ENCODE measurements around the gene TEKT3. TPM values are rescaled to one million over a fixed set of nuclear protein-coding genes. Genes with fewer than 3 reads are reported as not detected.

The TEKT3 gene
- total and polyA plus RNA-seq, 2 donors (not counting 3 experiments of a cell fraction or from before 2014, with no cell fraction given) = 0.28 TPM; not detected in 1

- no peaks in the 10 kb centered on the region for H4K20me1 ChIP-seq (replicated peaks; ENCODE audit: control insufficient read depth, extremely low read depth, insufficient read depth, low read length)
- DNase-seq (ENCODE audit: low read depth, low spot score) (no peak), FAIRE-seq (no peak)
- dilution Hi-C loops (cut with MboI; ENCODE audit: extremely low pct_ligation_motif_present, low sequenced_read_pairs) (no loop called here), intact Hi-C loops (cut with micrococcal nuclease) (no loop called here)
- CTCF ChIA-PET = interaction anchor here (1.4 kb wide), 1 partner anchor 12 kb away, joined by 3 read pairs; no protein-coding TSS in a partner anchor
- H3K4me2 ChIP-seq (ENCODE audit: insufficient read depth, low read length) = no peak overlapping the region
- no peaks in the 10 kb centered on the region for H3K9me1 ChIP-seq (replicated peaks; ENCODE audit: control insufficient read depth, extremely low read depth, insufficient read depth, low read length)
- POLR2A ChIA-PET = no interaction called here
- no peak overlapping the region for H2AFZ ChIP-seq (ENCODE audit: low read depth, low read length)
- H3K4me3 ChIP-seq (replicated peaks in 1 of 3; ENCODE audit: insufficient read depth in 1 of 3, low read depth in 1 of 3, low read length in 3 of 3) = no peak overlapping the region
- H3K9me3 ChIP-seq (replicated peaks; ENCODE audit: control insufficient read depth, insufficient read depth, low read length) = no peaks in the 10 kb centered on the region
- no TSS peak for BruUV-seq (replicated peaks)
- H3K36me3 ChIP-seq (ENCODE audit: control insufficient read depth in 2 of 2, extremely low read depth in 1 of 2, insufficient read depth in 2 of 2, low read length in 2 of 2) = no peaks in the 10 kb centered on the region
- H3K27me3 ChIP-seq (ENCODE audit: control insufficient read depth in 2 of 2, insufficient read depth in 2 of 2, low read length in 2 of 2) = peaks cover 3 to 6% of the 10 kb centered on the region in 2 experiments
- TF ChIP-seq MYC (IDR thresholded peaks at IDR 0.05; ENCODE audit: low read depth, low read length) = no peak
- no peak for TF ChIP-seq MAX (IDR thresholded peaks at IDR 0.05; ENCODE audit: insufficient read depth, insufficient read length)
- no peak for TF ChIP-seq FOS (IDR thresholded peaks at IDR 0.05; ENCODE audit: borderline replicate concordance, insufficient read depth, low read length)
- no peak for TF ChIP-seq CTCF (IDR thresholded peaks at IDR 0.05; ENCODE audit: extremely low read depth in 1 of 2, insufficient read depth in 1 of 2, low read depth in 1 of 2, low read length in 2 of 2)
- TF ChIP-seq EZH2 (IDR thresholded peaks at IDR 0.05; ENCODE audit: borderline replicate concordance, low read depth, low read length, severe bottlenecking) = no peak
- TF ChIP-seq GATA2 (IDR thresholded peaks at IDR 0.05; ENCODE audit: insufficient read depth, insufficient read length, low read depth, low read length) = no peak
- TF ChIP-seq POLR2AphosphoS5 (IDR thresholded peaks at IDR 0.05; ENCODE audit: insufficient read depth, low read depth, low read length) = no peak
- no peak for TF ChIP-seq JUN (IDR thresholded peaks at IDR 0.05; ENCODE audit: borderline replicate concordance, insufficient read depth, insufficient read length, low read depth)
- no peak for TF ChIP-seq POLR2A (IDR thresholded peaks at IDR 0.05; ENCODE audit: low read depth, low read length)
- H3K4me1 ChIP-seq (ENCODE audit: control insufficient read depth, extremely low read depth, insufficient read depth, low read length) = no peaks in the 10 kb centered on the region
- no peaks in the 10 kb centered on the region for H3K79me2 ChIP-seq (ENCODE audit: control insufficient read depth, insufficient read depth, low read length)
- H3K9ac ChIP-seq (replicated peaks; ENCODE audit: extremely low read depth, insufficient read depth, low read length) = no peak overlapping the region
- H3K27ac ChIP-seq (ENCODE audit: insufficient read depth, low read depth, low read length) = no peak overlapping the region
Measured at GRCh38 chr17:15364615-15365014, 23.2 kb upstream of the TEKT3 start.
